Esophagus squamous epithelium (tissue), 4 donors: ENCODE measurements around the gene NBL1.

Experiments used
- CTCF ChIP-seq, 6 experiments: fragments of 450-650 bp in 4 of 6; fragments of 200-600 bp in 2 of 6; sonication (generic) in 2 of 6; IDR thresholded peaks; one replicate each; pipeline ENCODE4 v1.5.1; 2016 to 2019; ENCODE audit warnings: antibody characterized with exemption in 6 of 6, mild to moderate bottlenecking in 4 of 6, moderate library complexity in 4 of 6
- POLR2A ChIP-seq, 4 donors: fragments of 450-650 bp; IDR thresholded peaks; one replicate each; pipeline ENCODE4 v1.6.1; 2017; ENCODE audit warnings: antibody characterized with exemption in 4 of 4, mild to moderate bottlenecking in 4 of 4, moderate library complexity in 3 of 4

GRCh38 chr1:19610282-19610981 lies 33.7 kb upstream of the NBL1 start:
- no peak for TF ChIP-seq CTCF (IDR thresholded peaks at IDR 0.05)
- no peak for TF ChIP-seq POLR2A (IDR thresholded peaks at IDR 0.05)
